IMR-90 (cell line): ENCODE data around the gene SPATA18. TPM values are rescaled to one million over a fixed set of nuclear protein-coding genes. Genes with fewer than 3 reads are reported as not detected.

Experiments
- ATAC-seq: fragments of 200-7000 bp; cut with Tn5 transposase; 2 replicates; pipeline ENCODE4 v1.9.1; 2020; ENCODE audit warnings: low read depth, mild to moderate bottlenecking, moderate library complexity
- BruUV-seq: library from RNA; stranded (reverse); fragments of 400-500 nt; replicated peaks from 2 replicates; lab custom pipeline; 2021; lab: Mats Ljungman, UMichigan
- CTCF ChIA-PET: fragments of 300-600 bp; formaldehyde crosslinking; extraction: SDS; loops from one replicate; lab custom pipeline; 2021; ENCODE audit warnings: antibody characterized with exemption; lab: Yijun Ruan, JAX
- POLR2A ChIA-PET: fragments of 300-600 bp; sonication (Branson Sonifier 250); formaldehyde crosslinking; loops from one replicate; lab custom pipeline; 2022; ENCODE audit warnings: antibody characterized with exemption; ENCODE audit not compliant: unreplicated experiment; lab: Charles Lee
- DNase-seq: peaks from one replicate; pipeline ENCODE4 v3.0.0; 2013
- H2AFZ ChIP-seq: replicated peaks from 2 replicates; pipeline ENCODE3; 2013; ENCODE audit warnings: low read length, mild to moderate bottlenecking; ENCODE audit not compliant: poor library complexity
- H2AK5ac ChIP-seq: 2 replicates; pipeline ENCODE4 v1.6.1; 2013; ENCODE audit warnings: low read depth, low read length, inconsistent platforms
- H2AK9ac ChIP-seq: replicated peaks from 2 replicates; pipeline ENCODE3; 2013; ENCODE audit warnings: mild to moderate bottlenecking, low read depth, low read length, moderate library complexity; ENCODE audit not compliant: poor library complexity
- H2BK120ac ChIP-seq: 2 replicates; pipeline ENCODE4 v1.6.1; 2013; ENCODE audit warnings: low read depth, low read length, inconsistent platforms
- H2BK15ac ChIP-seq: 3 replicates; pipeline ENCODE4 v1.6.1; 2013; ENCODE audit warnings: low read depth, low read length, inconsistent platforms
- H2BK20ac ChIP-seq: 2 replicates; pipeline ENCODE4 v1.6.1; 2013; ENCODE audit warnings: low read depth, mild to moderate bottlenecking, inconsistent platforms, low read length, moderate library complexity
- H2BK5ac ChIP-seq: 2 replicates; pipeline ENCODE4 v1.6.1; 2013; ENCODE audit warnings: mild to moderate bottlenecking, low read depth, low read length, inconsistent platforms; ENCODE audit not compliant: poor library complexity, severe bottlenecking
- H3K14ac ChIP-seq: replicated peaks from 2 replicates; pipeline ENCODE4 v1.6.1; 2013; ENCODE audit warnings: low read depth, low read length, inconsistent platforms
- H3K18ac ChIP-seq: 2 replicates; pipeline ENCODE4 v1.6.1; 2013; ENCODE audit warnings: low read depth, low read length, control low read depth
- H3K23ac ChIP-seq: 2 replicates; pipeline ENCODE4 v1.6.1; 2013; ENCODE audit warnings: low read depth, low read length, inconsistent platforms
- H3K27ac ChIP-seq: 2 replicates; pipeline ENCODE4 v1.5.1; 2013; ENCODE audit warnings: mild to moderate bottlenecking, control low read depth, low read length; ENCODE audit not compliant: insufficient read depth
- H3K27me3 ChIP-seq: 2 replicates; pipeline ENCODE4 v1.6.1; 2013; ENCODE audit warnings: low read length; ENCODE audit not compliant: control insufficient read depth, insufficient read depth
- H3K36me3 ChIP-seq: 2 replicates; pipeline ENCODE4 v1.6.1; 2013; ENCODE audit warnings: low read length, mixed read lengths; ENCODE audit not compliant: control insufficient read depth, insufficient read depth
- H3K4ac ChIP-seq: 2 replicates; pipeline ENCODE4 v1.6.1; 2013; ENCODE audit warnings: low read depth, low read length, inconsistent platforms
- H3K4me1 ChIP-seq: 2 replicates; pipeline ENCODE4 v1.6.1; 2013; ENCODE audit warnings: low read length, mixed read lengths; ENCODE audit not compliant: control insufficient read depth, insufficient read depth
- H3K4me2 ChIP-seq: 2 replicates; pipeline ENCODE4 v1.6.1; 2013; ENCODE audit warnings: low read depth, mild to moderate bottlenecking, control low read depth, low read length, moderate library complexity
- H3K4me3 ChIP-seq: 2 replicates; pipeline ENCODE4 v1.5.1; 2013; ENCODE audit warnings: low read depth, mild to moderate bottlenecking, control low read depth, low read length, moderate library complexity; ENCODE audit not compliant: insufficient read depth
- H3K56ac ChIP-seq: 2 replicates; pipeline ENCODE4 v1.6.1; 2013; ENCODE audit warnings: low read length, inconsistent platforms; ENCODE audit not compliant: insufficient read depth; ENCODE audit errors: extremely low read depth
- H3K79me1 ChIP-seq, 2 experiments: 2 replicates each; pipeline ENCODE4 v1.6.1; 2013; ENCODE audit warnings: low read length in 2 of 2, inconsistent platforms in 1 of 2, low read depth in 1 of 2
- H3K9ac ChIP-seq: 2 replicates; pipeline ENCODE4 v1.6.1; 2013; ENCODE audit warnings: low read depth, low read length, control low read depth
- H3K9me1 ChIP-seq: 2 replicates; pipeline ENCODE4 v1.6.1; 2013; ENCODE audit warnings: low read length, inconsistent platforms; ENCODE audit not compliant: insufficient read depth
- H3K9me3 ChIP-seq: 2 replicates; pipeline ENCODE4 v1.6.1; 2013; ENCODE audit warnings: low read length; ENCODE audit not compliant: control insufficient read depth, insufficient read depth
- H4K20me1 ChIP-seq: 2 replicates; pipeline ENCODE4 v1.6.1; 2013; ENCODE audit warnings: low read length, inconsistent platforms; ENCODE audit not compliant: insufficient read depth
- H4K5ac ChIP-seq: 2 replicates; pipeline ENCODE4 v1.6.1; 2013; ENCODE audit warnings: mild to moderate bottlenecking, low read depth, low read length, control low read depth
- H4K8ac ChIP-seq, 2 experiments: 2 replicates each; pipeline ENCODE4 v1.6.1; 2013; ENCODE audit warnings: low read depth in 2 of 2, low read length in 2 of 2, control low read depth in 1 of 2, inconsistent platforms in 1 of 2
- H4K91ac ChIP-seq: 2 replicates; pipeline ENCODE4 v1.6.1; 2013; ENCODE audit warnings: low read depth, low read length, inconsistent platforms; ENCODE audit not compliant: insufficient read depth
- CHD1 ChIP-seq: IDR thresholded peaks from 2 replicates; pipeline ENCODE4 v1.6.1; 2012; ENCODE audit warnings: low read depth, low read length, improper control_type of control experiment
- MAFK ChIP-seq: IDR thresholded peaks from 2 replicates; pipeline ENCODE4 v1.6.1; 2012; ENCODE audit warnings: low read depth, low read length, improper control_type of control experiment
- RAD21 ChIP-seq: IDR thresholded peaks from 2 replicates; pipeline ENCODE4 v1.6.1; 2012; ENCODE audit warnings: low read length, improper control_type of control experiment
- WGBS, 2 experiments: methylation state at CpG; one replicate each; pipeline versions ENCODE4 v1.1.5 to v1.1.7; 2013; ENCODE audit warnings: missing lambda C conversion rate in 2 of 2; ENCODE audit not compliant: insufficient read length in 1 of 2; ENCODE audit errors: extremely low coverage in 2 of 2; 5-methylcytosine and 5-hydroxymethylcytosine counted together
- dilution Hi-C: fragments of 300-500 bp; cut with HindIII; formaldehyde crosslinking; loops from one replicate; pipeline ENCODE4 v1.14.3; 2018; ENCODE audit warnings: low sequenced_read_pairs; ENCODE audit not compliant: unreplicated experiment
- in situ Hi-C: fragments of 300-500 bp; cut with MboI; formaldehyde crosslinking; loops from 3 replicates; pipeline ENCODE4 v1.14.3; 2019; ENCODE audit warnings: low sequenced_read_pairs, inconsistent platforms, mixed read lengths
- intact Hi-C: fragments of 100-400 bp; cut with micrococcal nuclease; formaldehyde crosslinking; loops from 2 replicates; pipeline ENCODE4 v1.10.0; 2022
- polyA plus RNA-seq, 3 experiments: library from polyadenylated mRNA; depleted of rRNA; stranded (reverse); fragments of >200 nt; gene quantifications; 2 replicates each; pipeline ENCODE4 v1.2.3, GENCODE V29; 2012; ENCODE audit warnings: low replicate concordance in 1 of 3
- total RNA-seq: library from RNA; depleted of rRNA; stranded (reverse); fragments of >200 nt; gene quantifications from 2 replicates; pipeline ENCODE4 v1.2.3, GENCODE V29; 2012; rRNA removed

The SPATA18 gene
- total and polyA plus RNA-seq, 2 of the 4 experiments (the other 2 are of a cell fraction): 3.0 to 4.7 TPM

- Histone ChIP-seq H2BK5ac (no peak overlapping the region), H3K79me1 (no peaks in the 10 kb centered on the region), H3K4me2 (no peak overlapping the region), H4K91ac (no peak overlapping the region), H2AK9ac (no peak overlapping the region), H2BK15ac (no peak overlapping the region), H3K18ac (no peak overlapping the region), H3K4me1 (no peaks in the 10 kb centered on the region), H3K9me1 (no peaks in the 10 kb centered on the region), H3K14ac (no peak overlapping the region), H3K4me3 (no peak overlapping the region), H3K56ac (no peak overlapping the region), H3K4ac (no peak overlapping the region), H3K9me3 (no peaks in the 10 kb centered on the region), H3K36me3 (no peaks in the 10 kb centered on the region), H3K27me3 (no peaks in the 10 kb centered on the region), H2AK5ac (no peak overlapping the region), H4K8ac (no peak overlapping the region), H2AFZ (no peak overlapping the region), H3K23ac (no peak overlapping the region), H2BK20ac (no peak overlapping the region), H3K27ac (no peak overlapping the region), H3K9ac (no peak overlapping the region), H4K20me1 (no peaks in the 10 kb centered on the region), H4K5ac (no peak overlapping the region), H2BK120ac (no peak overlapping the region)
- DNase-seq (no peak), ATAC-seq (no peak)
- intact Hi-C loops (loop anchor here (10.0 kb wide), 1 partner anchor 60 kb away; no protein-coding TSS in a partner anchor), in situ Hi-C loops (no loop called here), dilution Hi-C loops (no loop called here)
- CTCF ChIA-PET: no interaction called here
- TF ChIP-seq CHD1 (no peak), MAFK (no peak), RAD21 (no peak)
- WGBS, 2 experiments: no CpG with 5 or more reads among the region's 7 CpGs
- no TSS peak for BruUV-seq
- POLR2A ChIA-PET: no interaction called here
These were observed 93.3 kb downstream of the SPATA18 start for GRCh38 chr4:52144372-52144771.

Other genes starting within 250 kb of the SPATA18 start
- gene DCUN1D4, start 208.2 kb upstream of the SPATA18 start, total RNA-seq: 37.8 and 44.3 TPM in 2 replicates
- gene DCUN1D4, start 208.2 kb upstream of the SPATA18 start, polyA plus RNA-seq (2012; rRNA removed): 28.4 and 31.0 TPM in 2 replicates
- gene LRRC66, start 30.9 kb upstream of the SPATA18 start, total RNA-seq: under 0.01 and 0.18 TPM in 2 replicates
- 0.09 and 0.10 TPM in 2 replicates for gene LRRC66, start 30.9 kb upstream of the SPATA18 start, polyA plus RNA-seq (2012; rRNA removed)
- gene SGCB, start 13.0 kb upstream of the SPATA18 start, total RNA-seq: 16.3 and 25.8 TPM in 2 replicates
- 18.3 and 24.0 TPM in 2 replicates for gene SGCB, start 13.0 kb upstream of the SPATA18 start, polyA plus RNA-seq (2012; rRNA removed)